Fibroblast of pulmonary artery (primary cell): ENCODE data around the gene PDE6D.

Experiments used
- DNase-seq: peaks from one replicate; pipeline ENCODE4 v3.0.0-alpha.2; 2010; ENCODE audit warnings: low read depth
- H3K4me3 ChIP-seq: replicated peaks from 2 replicates; pipeline ENCODE4 v1.5.1; 2011; ENCODE audit warnings: low read depth, mild to moderate bottlenecking, control low read depth, low read length, moderate library complexity
- CTCF ChIP-seq: IDR thresholded peaks from 2 replicates; pipeline ENCODE4 v1.5.1; 2011; ENCODE audit warnings: mild to moderate bottlenecking, control low read depth, low read length, inconsistent platforms; ENCODE audit errors: missing control alignments

Gene PDE6D

GRCh38 chr2:231689124-231689893 is 91.8 kb downstream of the PDE6D start:
- no peak overlapping the region for H3K4me3 ChIP-seq
- no peak for TF ChIP-seq CTCF
- no peak for DNase-seq

DNA sequence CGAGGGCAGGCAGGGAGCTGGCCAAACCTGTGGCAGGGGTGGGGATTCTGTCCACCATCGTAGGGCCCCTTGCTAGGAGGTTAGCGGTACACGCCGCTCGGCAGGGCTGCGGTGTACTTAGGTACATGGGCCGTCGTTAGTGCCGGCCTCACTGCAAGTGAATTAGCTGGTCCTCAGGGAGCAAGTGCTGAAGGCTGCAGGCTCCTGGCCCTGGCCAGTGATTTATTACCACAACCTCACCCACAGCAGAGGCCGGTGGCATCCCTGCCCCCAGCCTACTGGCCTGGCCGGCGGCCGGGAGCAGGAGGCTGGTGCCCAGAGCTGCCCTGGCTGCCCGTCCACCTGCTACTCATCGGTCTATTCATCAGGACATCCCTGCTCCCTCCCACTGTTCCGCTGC is 92.4 kb downstream of the PDE6D start:
- DNase-seq = no peak
- TF ChIP-seq CTCF = no peak
- H3K4me3 ChIP-seq = no peak overlapping the region

- no peak for TF ChIP-seq CTCF
- no peak for DNase-seq
- no peak overlapping the region for H3K4me3 ChIP-seq
Measured at GRCh38 chr2:231687961-231688360, 93.1 kb downstream of the PDE6D start.

- TF ChIP-seq CTCF = peak; percentile 55
- peak; percentile 40 for DNase-seq
- no peak overlapping the region for H3K4me3 ChIP-seq
Measured at GRCh38 chr2:231687133-231687852, 93.8 kb downstream of the PDE6D start.

DNA sequence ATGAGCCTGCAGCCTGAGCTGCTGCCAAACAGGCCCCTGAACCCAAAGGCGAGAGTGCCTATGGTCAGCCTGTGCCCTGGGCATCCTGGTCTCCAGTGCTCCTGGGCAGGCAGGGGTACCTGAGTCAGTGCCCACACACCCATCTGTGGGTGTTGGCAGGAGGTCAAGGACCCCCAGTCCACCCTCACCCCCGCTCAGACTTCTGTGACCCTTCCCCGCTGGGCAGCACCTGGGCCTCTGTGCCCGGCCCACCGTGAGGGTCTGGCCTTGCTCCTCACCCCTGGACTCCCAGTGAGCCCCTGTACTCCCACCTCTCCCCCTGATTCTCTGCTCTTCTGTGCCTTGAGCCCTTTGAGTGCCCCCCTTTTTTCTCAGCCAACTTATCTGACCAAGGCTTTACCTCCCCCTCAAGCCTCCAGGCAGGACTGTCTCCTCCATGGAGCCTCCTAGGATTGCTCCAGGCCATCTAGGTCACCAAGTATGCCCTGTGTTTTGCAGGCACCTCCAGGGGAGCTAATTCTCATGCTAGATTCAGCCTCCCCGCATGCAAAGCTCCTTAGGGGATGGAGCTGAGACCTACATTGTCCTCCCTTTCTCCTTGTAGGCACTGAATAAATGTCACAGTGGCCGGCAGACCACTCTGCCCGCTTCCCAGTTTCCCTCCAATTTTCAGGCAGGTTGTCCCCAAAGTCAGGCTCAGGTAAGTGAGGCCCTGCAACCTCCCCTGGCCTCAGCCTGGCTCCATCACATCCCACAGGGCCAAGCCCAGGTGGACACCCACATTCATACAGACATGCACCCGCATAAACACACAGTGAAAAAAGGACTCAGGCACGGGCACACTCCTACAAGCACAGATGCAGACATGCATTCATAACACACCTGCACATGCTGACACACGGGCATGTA is 94.6 kb downstream of the PDE6D start:
- TF ChIP-seq CTCF = no peak
- no peak overlapping the region for H3K4me3 ChIP-seq
- no peak for DNase-seq

GRCh38 chr2:231685349-231686191 is 95.5 kb downstream of the PDE6D start:
- no peak for DNase-seq
- TF ChIP-seq CTCF = peak; percentile 18
- no peak overlapping the region for H3K4me3 ChIP-seq
